ENCODE results near the gene PKD1L1.
"Not testable (repeated sequence)": the region's sequence is repeated elsewhere in the genome, so short reads cannot be mapped to it uniquely, and the experiment has no call there.

The PKD1L1 gene

DNA sequence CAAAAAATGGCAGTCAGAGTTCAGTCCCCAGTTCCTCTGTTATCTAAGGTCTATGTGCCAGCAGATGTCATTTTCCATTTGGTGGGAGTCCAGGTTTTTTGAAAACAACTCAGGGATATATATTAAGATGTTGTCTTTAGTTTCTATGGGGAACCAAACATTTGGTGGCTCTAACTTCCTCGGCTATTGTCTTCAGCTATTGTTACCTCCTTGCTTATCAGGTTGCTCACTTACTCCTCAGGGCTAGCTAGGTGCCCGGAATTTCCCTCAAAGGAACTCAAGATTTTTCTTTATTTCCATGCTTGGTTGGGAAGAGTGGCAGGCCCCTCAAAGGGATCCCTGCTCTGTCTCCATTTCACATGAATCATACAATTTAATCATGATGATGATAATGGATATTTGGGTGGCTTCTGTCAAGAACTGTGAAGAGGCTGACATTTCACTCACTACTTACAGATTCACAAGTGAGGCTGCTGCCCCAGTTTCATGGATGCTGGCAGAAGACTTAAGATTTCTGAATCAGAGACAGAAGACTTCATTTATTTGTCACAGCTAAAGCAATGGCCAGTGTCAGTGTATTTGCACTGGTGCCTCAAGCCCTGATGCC lies 182.8 kb downstream of the PKD1L1 start:
- DNase-seq (ENCODE audit: low read depth) = no peak

DNA sequence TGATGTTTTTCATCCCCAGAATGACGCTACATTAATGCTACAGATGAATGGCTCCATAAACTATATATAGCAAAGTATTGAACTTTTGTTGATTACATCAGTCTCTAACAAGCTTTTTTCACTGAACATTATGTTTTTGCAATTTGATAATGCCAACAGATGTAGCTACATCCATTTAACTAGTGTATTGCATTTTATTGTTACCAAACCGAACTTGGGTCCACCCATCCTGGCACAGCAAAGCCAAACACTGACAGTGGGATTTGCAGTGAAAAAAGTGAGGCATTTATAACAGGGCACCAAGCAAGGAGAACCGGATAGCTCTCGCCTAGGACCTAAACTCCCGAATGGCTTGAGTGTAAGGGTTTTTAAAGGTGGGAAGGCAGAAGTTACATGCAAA lies 183.5 kb downstream of the PKD1L1 start:
- no peak for DNase-seq (ENCODE audit: low read depth)

DNA sequence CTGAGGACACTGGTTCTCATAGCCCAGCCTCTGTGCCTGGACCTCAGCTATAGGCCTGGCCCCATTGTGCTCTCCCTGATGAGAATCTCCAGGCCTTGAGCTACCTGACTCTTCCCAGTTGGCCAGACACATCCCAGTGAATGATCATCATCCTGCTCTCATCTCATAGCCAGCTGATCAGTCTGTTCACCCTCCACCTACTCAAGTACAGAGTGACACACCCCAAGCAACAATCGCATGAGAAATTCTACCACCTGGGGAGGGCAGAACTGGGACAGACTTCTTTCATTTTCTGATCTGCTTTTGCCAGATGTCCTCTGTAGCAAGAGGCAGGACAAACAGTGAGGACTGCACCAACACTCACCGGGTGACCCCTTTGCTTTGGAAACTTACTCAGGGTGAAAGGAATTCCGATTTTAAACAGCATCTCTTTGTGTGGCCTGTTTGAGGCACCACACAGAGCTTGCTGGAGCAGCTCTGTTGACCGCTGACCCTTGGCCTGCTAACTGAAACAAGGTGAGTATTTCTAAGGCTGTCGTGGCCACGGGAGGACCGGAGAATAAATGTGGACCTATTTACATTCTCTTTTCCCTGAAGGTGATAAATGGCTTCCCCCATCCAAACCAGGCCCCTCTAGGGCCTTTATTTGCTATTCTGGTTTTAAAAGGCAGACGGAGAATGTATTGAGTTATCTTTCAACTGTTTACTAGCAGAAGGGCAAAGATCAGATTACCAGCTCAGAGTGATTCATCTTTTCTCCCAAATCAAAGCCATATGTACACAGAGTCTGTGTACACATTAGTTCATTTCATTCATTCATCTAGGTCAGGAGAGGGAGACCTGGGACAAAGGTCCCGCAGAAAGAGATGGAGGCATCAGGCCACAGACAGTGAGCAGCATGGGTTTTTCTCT lies 184.9 kb downstream of the PKD1L1 start:
- DNase-seq (ENCODE audit: low read depth) = no peak

DNA sequence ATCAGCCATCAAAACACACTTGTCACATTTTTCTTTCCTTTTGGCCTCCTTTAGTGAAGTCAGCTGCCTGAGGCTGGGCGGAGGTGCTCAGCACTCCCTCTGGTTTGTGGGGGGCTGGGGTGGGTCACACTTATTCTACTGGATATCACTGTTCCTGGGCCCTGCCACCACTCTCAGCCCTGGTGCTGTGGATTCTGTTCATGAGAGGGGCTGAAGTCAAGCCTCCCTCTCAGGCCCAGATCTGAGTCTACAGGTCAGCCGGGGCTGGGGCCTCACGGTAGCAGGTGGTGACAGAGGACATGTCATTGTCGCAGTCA lies 185.6 kb downstream of the PKD1L1 start:
- DNase-seq (ENCODE audit: low read depth) = no peak

DNA sequence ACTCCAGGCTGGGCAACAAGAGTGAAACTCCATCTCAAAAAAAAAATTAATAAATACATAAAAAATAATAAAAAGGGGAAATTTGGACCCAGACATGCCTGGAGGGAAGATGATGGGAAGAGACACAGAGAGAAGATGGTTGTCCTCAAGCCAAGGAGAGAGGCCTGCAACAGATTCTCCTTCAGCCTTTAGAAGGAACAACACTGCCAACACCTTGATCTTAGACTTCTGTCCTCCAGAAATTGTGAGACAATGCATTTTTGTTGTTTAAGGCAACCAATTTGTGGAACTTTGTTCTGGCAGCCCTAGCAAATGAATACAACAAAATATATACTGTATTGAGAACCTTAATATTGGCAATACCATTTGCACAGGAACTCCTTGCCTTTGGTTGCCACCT lies 186.1 kb downstream of the PKD1L1 start:
- no peak for DNase-seq (ENCODE audit: low read depth)

DNA sequence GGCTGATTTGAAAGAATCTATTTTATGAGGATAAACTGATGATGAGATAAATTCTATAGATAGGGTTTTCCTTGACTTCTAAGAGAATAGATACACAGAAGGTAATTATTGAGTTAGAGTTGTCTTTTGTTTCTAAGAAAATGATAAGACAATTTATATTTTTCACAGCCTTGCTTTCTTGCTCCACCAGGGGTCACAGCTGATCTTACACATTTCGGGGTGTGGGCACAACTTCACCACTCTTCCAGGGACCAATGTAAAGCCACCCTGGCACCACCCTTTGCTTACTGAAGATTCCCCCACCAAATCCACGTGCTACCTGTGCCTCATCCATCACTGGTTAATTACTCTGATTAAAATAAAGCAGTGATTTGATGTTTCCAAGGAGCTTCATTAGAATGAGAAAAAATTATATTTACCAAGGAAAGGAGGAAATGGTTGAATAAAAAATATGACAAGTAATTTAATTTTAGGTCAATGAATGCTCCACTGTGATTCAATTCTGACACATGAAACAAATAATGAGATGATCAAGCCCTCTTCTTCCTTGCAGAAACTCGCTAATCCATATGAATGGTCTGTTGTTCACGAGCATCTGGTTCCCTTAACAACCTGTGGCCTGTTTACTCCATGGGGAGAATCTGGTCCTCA lies 189.1 kb downstream of the PKD1L1 start:
- no peak for DNase-seq (ENCODE audit: low read depth)

DNA sequence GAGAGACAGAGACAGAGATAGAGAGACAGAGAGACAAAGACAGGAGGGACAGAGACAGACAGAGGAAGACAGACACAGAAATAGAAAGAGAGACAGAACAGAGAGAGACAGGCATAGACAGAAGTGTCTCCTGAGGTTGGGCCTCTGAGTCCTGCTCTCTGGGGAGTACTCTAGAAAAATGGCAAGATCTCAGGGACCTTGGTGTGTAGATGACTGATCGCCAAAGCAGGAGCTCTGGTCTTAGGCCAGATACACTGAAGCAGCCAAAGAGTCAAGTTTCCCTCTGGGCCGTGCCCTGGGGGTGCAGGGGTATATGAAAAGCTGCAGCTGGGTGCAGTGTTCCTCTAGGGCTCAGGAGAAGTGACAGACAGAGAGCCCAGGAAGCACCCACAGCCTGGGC lies 189.7 kb downstream of the PKD1L1 start:
- DNase-seq (ENCODE audit: low read depth) = no peak

DNA sequence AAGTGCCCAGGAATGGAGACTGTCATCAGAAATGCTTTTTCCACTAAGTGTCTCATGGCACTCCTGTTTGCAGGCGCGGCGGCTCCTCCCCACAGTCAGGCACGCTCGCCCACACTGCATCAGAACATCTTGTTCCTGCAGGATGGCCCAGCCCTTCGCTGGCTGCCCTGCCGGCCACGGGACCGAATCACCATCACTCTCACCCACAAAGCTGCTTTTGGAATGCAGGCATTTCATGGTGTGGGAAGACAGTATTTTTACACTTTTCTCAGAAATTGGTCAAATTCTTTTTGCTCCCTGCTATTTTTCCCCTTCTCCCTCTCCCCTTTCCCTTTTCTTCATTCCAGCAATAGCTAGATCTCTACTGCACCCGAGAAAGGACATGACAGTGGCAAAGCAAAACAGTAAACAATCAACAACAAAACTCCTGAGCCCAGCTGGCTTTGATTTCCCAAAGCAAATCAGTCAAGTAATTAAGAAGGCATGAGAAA lies 190.3 kb downstream of the PKD1L1 start:
- no peak for DNase-seq (ENCODE audit: low read depth)

DNA sequence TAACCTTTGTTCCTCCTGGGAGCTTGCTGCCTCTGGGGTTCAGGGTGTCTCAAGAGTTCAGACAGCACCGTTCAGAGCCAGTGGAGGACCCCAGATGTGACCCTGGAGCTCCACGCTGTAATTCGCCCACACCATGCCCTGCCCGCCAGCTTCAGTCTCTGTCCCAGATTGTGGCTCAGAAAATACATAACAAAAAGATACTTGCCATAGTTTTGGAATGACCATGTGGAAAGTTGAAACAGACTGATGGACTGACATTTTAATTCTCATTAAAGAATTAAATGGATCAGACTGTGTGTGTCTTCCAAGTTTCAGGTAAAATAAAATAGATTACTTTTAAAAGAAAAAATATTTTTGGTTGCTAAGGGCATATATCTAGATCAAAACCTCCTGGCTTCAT lies 191.6 kb downstream of the PKD1L1 start:
- DNase-seq (ENCODE audit: low read depth) = no peak

DNA sequence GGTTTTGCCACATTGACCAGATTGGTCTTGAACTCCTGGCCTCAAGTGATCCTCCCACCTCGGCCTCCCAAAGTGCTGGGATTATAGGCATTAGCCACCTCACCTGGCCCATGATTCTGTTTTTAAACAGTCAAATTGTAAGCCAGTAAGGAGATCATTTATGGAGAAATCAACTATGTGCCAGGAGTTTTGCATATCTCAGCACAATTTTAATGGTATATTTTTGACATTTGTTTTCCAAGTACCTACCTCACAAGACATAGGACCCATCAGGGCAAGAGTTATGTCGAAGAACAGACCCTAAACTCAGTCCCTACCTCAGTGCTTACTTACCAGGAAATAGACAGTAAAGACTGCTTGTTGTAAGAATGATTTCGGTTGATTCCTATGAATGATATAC lies 193.0 kb downstream of the PKD1L1 start:
- no peak for DNase-seq (ENCODE audit: low read depth)

DNA sequence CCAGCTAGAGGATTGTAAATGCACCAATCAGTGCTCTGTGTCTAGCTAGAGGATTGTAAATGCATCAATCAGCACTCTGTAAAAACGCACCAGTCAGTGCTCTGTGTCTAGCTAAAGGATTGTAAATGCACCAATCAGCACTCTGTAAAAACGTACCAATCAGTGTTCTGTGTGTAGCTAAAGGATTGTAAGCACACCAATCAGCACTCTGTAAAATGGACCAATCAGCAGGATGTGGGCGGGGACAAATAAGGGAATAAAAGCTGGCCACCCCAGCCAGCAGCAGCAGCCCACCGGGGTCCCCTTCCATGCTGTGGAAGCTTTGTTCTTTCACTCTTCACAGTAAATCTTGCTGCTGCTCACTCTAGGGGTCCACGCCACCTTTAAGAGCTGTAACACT lies 196.5 kb downstream of the PKD1L1 start:
- DNase-seq (ENCODE audit: low read depth) = not testable (repeated sequence)

DNA sequence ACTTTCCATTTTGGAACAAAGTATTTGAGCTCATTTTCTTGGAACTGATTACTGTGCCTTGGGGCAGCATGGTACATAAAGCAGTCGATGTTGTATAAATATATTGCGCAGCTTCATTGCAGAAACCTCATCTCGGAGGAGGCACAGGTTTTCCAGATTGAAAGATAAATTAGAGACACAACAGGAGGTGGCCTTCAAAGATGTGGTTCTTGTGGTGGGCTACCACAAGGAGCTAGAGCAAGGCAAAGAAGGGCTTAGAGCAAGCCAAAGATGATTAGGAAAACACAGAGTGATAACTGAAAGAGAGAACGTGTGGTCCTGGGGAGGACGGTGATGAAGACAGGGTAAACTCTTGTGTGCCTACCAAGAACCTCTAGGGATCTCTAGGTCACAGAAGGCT lies 197.2 kb downstream of the PKD1L1 start:
- no peak for DNase-seq (ENCODE audit: low read depth)

DNA sequence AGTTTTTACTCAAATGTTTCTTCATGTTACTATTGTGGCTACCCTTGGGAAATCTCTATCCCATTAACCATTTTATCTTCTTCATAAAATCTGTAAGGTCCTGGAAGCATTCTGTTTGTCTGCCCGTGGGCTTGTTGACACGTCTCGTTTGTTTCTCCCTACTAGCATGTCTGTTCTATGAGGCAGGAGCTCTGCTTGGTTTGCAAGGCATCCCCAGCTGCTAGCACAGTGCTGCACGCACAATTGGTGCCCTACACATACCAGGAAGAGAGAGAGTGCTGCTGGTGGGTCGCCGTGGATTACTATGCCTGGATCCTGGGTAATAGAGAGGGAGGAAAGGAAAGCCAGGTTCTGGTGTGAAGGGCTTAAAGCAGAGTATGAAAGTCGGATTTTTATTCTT lies 200.2 kb downstream of the PKD1L1 start:
- DNase-seq (ENCODE audit: low read depth) = no peak

DNA sequence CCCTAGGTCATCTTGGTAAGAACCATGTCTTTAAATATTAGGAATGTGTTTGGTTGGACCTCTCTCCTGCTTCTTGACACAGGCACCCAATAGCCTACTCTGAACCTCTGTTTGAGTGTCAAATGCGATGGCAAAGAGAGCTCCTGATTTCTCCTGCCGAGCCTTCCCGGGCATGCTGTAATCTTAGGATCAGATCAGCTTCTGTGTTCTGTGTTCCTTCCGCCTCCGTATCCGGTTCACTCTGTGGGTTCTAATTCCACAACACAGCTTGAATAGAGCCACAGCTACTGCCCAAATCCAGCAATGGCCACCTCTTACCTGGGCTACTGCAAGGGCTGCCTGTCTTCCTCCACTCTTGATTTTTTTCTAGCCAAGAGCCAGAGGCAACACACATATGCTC lies 201.1 kb downstream of the PKD1L1 start:
- no peak for DNase-seq (ENCODE audit: low read depth)

DNA sequence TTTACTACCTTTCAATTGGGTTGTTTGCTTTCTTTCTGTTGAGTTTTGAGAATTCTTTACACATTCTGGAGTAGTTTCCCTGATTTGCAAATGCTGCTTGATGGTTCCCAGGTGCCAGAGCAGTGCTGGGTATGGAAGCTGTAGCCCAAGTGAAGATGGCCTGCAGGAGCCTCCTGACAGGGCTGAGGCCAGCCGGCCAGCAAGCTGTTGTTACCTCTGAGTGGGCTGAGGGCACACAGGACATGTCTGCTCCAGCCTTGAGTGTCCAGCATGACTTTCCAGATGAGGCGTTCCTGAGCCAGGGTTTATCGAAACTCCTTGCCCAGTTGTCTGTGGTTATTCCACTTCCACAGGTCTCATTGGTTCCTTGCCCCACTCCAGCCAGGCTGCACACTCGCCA lies 201.8 kb downstream of the PKD1L1 start:
- no peak for DNase-seq (ENCODE audit: low read depth)

DNA sequence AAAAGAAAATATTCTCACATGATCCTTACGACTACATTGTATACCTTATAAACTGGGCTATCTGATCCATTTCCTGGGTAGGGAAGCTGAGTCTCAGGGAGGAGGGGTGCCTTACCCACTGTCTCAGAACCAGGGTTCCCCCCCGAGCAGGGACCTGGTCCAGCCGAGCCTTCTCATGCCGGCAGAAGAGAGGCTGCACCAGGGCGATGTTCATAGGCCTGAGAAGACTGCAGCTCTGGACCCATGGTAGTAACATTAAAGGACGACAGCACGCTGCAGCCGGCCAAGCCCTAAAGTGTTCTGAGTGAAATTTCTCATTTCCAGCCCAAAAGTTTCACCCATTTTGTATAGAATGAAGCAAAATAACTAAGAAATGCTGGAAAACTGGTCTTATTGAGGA lies 203.4 kb downstream of the PKD1L1 start:
- no peak for DNase-seq (ENCODE audit: low read depth)

DNA sequence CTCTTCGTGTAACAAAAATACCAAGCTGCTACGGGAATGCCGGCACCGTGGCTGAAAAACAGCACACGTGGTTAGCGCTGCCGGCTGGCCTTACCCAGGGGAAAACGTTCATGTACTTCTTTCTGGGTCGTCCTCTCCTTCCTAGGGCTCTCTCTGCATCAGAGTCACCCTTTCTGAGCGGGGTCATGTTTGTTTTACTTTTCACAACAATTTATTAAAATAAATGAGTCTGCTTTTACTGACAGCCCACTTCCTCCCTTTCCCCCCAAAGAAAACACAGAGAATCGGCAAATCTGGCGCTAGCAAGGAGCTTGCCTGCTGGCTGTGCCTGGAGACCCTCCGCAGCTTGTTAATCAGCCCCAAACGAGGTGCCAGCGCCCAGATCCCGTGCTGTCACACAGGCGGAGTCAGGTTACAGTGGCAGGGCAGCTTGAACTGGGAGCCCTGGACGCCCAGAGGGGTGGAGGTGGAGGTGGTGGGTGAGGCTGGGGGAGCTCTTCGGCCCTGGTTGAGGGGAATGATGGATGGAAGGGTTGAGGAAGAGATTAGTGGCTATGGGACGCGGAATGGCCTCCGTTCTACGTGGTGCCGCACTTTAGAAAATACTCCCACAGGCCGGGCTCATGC lies 204.2 kb downstream of the PKD1L1 start:
- DNase-seq (ENCODE audit: low read depth) = no peak

DNA sequence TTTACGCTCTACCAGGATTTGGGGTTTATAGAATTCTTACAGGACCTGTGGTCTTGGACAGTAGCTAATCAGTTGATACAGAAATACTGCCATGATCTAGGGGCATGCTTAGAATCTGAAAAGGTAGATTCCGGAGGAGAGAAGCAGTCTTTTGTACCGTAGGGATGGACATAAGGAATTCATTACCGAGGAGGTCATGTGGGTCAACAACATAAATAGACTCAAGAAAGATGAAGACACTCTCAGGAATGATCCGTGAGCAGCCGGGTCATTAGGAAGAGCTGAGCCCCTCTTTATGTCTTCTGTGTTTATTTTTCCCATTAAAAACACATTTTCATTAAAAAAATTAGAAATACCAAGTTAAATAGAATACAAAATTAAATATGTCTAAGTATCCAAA lies 206.3 kb downstream of the PKD1L1 start:
- DNase-seq (ENCODE audit: low read depth) = no peak

DNA sequence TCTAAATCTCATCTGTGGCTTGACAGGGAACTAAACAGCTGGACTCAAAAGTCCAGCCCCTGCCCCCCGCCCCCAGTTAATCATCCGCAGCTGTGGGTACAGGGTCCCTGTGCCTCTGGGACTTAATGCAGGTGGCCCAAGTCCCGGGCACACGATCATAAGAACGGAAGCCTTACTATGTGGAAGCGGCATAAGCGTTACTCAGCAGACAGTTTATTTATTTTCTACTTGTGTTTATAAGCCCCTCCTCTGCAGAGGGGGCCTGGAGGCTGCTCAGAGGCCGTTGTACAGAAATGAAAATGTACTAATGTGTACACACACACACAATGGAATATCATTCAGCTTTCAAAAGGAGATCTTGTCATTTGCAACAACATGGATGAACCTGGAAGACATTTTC lies 208.4 kb downstream of the PKD1L1 start:
- DNase-seq (ENCODE audit: low read depth) = no peak

DNA sequence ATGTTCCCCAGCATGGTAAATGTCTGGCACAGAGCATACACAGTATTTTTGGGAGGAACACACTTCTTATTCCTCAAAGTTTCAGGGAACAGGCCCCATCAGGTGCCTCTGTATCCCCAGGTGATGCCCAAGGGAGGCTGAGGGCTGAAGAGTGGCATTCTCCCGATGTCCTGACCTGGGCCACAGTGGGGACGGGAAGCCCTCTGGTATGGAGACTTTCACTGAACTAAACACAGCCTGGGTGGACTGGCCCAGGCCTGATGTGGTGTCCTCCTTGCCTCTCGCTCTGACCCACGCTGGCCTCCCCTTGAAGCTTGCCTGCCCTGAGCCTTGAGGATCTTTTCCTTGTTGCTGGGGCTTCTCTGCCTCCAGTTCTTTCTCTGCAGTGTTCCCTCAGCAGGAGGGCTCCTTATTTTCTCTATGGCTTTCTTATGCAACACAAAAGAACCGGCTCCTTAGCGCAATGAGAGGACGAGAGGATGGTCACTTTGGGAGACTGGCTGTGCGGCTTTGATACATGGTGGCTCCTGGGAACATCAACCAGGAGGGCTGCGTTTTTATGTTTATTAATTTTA lies 208.9 kb downstream of the PKD1L1 start:
- no peak for DNase-seq (ENCODE audit: low read depth)

DNA sequence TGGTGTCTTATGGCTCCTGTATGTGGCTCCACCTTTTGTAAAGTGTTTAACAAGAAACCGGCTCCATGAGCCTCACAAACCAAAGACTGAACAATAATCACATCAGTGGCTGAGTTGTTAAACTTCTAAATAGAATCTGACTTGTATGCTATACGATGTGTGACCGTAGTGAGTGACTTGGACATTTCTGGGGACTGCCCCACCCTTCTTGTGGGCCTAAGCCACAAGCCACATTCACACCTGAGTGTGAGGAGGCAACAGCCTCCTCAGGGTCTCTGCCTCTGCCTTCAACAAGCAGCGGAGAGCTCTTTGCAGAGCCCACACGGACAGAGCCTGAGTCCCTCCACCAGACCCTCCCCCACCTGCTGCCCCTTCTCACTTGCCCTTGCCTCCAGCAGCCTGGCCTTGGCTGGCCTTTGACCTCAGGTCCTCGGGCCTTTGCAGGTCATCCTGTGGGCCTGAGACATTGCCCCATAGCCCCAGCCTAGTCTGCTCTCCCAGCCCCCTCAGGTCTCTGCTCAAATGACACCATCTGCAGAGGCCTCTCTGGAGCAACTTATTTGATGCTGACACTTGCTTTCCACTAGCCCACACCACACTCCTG lies 209.6 kb downstream of the PKD1L1 start:
- DNase-seq (ENCODE audit: low read depth) = no peak

DNA sequence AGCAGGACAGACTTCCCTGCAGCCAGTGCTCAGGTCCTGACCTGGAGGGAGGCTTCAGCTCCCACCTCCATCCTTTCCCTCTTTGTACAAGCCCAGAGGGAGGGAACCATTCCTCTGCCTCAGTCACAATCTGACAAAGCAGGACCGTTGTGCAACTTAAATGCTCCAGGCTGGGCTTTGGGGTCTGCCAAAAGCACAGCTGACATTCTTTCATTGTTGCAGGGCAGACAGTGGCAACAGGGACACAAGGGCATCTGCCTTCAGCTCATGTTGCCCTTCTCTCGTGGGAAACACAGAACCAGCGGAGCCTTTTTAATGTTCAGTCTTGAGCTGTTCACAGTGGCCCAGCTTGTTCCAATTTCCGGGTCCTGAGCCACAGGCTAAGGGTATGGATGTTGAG lies 210.7 kb downstream of the PKD1L1 start:
- DNase-seq (ENCODE audit: low read depth) = no peak

All from stimulated activated CD8-positive, alpha-beta memory T cell treated with anti-CD3 and anti-CD28 coated beads, Interleukin-12 subunit alpha, Interleukin-12 subunit beta, amount 100 ng/mL, for 1 hour (primary cell).